H1 (cell line): ENCODE measurements around the gene UROC1. TPM values are rescaled to one million over a fixed set of nuclear protein-coding genes. Genes with fewer than 3 reads are reported as not detected.

ENCODE experiments used
- CHD2 ChIP-seq: IDR thresholded peaks from 2 replicates; pipeline ENCODE4 v1.6.1; 2012; ENCODE audit warnings: low read length, improper control_type of control experiment
- CREB1 ChIP-seq: IDR thresholded peaks from 2 replicates; pipeline ENCODE4 v1.6.1; 2012; ENCODE audit warnings: inconsistent platforms
- FOSL1 ChIP-seq: IDR thresholded peaks from 2 replicates; pipeline ENCODE4 v1.6.1; 2011; ENCODE audit warnings: mild to moderate bottlenecking, low read depth, low read length, moderate library complexity; ENCODE audit not compliant: insufficient read depth
- TBP ChIP-seq: IDR thresholded peaks from 2 replicates; pipeline ENCODE4 v1.6.1; 2011; ENCODE audit warnings: low read depth, low read length, improper control_type of control experiment
- YY1 ChIP-seq: IDR thresholded peaks from 2 replicates; pipeline ENCODE4 v1.6.1; 2011; ENCODE audit warnings: low read depth, mild to moderate bottlenecking, low read length
- polyA plus RNA-seq, 7 experiments: library from polyadenylated mRNA; depleted of rRNA in 3 of 7; stranded (reverse) in 5 of 7; unstranded in 2 of 7; fragments of >200 nt in 5 of 7; fragments of 200-250 nt in 2 of 7; gene quantifications; 1 replicate in 5 of 7; 2 replicates in 1 of 7; 4 replicates in 1 of 7; pipeline versions ENCODE4 v1.2.1 to v1.2.3, GENCODE V29; 2011 to 2013; ENCODE audit warnings: missing spikeins in 2 of 7, mixed read lengths in 2 of 7
- total RNA-seq: library from RNA; stranded (reverse); fragmentation: NEBNext Ultra II Directional; extraction: Animal tissue kit (Norgen Biotek cat#: 25700); gene quantifications from 2 replicates; pipeline ENCODE4 v1.2.1, GENCODE V29; 2021
- TF ChIP-seq, protein P1 (sequence below): fragments of 300-600 bp; sonication (generic); IDR thresholded peaks from 2 replicates; pipeline ENCODE4 v1.7.1; 2012; ENCODE audit warnings: low read length, moderate library complexity, mild to moderate bottlenecking, inconsistent platforms; ENCODE audit not compliant: insufficient replicate concordance
- TF ChIP-seq, protein P2 (sequence below): IDR thresholded peaks from 2 replicates; pipeline ENCODE4 v1.6.1; 2012; ENCODE audit warnings: low read length, inconsistent platforms

The UROC1 gene
- total and polyA plus RNA-seq, 2 of the 8 experiments (the other 6 are each of a cell fraction or from before 2014, with no cell fraction given), result 0.03 TPM; not detected in 1

GRCh38 chr3:126529585-126530170 lies 12.1 kb upstream of the UROC1 start (continued):
- TF ChIP-seq, protein P1, sequence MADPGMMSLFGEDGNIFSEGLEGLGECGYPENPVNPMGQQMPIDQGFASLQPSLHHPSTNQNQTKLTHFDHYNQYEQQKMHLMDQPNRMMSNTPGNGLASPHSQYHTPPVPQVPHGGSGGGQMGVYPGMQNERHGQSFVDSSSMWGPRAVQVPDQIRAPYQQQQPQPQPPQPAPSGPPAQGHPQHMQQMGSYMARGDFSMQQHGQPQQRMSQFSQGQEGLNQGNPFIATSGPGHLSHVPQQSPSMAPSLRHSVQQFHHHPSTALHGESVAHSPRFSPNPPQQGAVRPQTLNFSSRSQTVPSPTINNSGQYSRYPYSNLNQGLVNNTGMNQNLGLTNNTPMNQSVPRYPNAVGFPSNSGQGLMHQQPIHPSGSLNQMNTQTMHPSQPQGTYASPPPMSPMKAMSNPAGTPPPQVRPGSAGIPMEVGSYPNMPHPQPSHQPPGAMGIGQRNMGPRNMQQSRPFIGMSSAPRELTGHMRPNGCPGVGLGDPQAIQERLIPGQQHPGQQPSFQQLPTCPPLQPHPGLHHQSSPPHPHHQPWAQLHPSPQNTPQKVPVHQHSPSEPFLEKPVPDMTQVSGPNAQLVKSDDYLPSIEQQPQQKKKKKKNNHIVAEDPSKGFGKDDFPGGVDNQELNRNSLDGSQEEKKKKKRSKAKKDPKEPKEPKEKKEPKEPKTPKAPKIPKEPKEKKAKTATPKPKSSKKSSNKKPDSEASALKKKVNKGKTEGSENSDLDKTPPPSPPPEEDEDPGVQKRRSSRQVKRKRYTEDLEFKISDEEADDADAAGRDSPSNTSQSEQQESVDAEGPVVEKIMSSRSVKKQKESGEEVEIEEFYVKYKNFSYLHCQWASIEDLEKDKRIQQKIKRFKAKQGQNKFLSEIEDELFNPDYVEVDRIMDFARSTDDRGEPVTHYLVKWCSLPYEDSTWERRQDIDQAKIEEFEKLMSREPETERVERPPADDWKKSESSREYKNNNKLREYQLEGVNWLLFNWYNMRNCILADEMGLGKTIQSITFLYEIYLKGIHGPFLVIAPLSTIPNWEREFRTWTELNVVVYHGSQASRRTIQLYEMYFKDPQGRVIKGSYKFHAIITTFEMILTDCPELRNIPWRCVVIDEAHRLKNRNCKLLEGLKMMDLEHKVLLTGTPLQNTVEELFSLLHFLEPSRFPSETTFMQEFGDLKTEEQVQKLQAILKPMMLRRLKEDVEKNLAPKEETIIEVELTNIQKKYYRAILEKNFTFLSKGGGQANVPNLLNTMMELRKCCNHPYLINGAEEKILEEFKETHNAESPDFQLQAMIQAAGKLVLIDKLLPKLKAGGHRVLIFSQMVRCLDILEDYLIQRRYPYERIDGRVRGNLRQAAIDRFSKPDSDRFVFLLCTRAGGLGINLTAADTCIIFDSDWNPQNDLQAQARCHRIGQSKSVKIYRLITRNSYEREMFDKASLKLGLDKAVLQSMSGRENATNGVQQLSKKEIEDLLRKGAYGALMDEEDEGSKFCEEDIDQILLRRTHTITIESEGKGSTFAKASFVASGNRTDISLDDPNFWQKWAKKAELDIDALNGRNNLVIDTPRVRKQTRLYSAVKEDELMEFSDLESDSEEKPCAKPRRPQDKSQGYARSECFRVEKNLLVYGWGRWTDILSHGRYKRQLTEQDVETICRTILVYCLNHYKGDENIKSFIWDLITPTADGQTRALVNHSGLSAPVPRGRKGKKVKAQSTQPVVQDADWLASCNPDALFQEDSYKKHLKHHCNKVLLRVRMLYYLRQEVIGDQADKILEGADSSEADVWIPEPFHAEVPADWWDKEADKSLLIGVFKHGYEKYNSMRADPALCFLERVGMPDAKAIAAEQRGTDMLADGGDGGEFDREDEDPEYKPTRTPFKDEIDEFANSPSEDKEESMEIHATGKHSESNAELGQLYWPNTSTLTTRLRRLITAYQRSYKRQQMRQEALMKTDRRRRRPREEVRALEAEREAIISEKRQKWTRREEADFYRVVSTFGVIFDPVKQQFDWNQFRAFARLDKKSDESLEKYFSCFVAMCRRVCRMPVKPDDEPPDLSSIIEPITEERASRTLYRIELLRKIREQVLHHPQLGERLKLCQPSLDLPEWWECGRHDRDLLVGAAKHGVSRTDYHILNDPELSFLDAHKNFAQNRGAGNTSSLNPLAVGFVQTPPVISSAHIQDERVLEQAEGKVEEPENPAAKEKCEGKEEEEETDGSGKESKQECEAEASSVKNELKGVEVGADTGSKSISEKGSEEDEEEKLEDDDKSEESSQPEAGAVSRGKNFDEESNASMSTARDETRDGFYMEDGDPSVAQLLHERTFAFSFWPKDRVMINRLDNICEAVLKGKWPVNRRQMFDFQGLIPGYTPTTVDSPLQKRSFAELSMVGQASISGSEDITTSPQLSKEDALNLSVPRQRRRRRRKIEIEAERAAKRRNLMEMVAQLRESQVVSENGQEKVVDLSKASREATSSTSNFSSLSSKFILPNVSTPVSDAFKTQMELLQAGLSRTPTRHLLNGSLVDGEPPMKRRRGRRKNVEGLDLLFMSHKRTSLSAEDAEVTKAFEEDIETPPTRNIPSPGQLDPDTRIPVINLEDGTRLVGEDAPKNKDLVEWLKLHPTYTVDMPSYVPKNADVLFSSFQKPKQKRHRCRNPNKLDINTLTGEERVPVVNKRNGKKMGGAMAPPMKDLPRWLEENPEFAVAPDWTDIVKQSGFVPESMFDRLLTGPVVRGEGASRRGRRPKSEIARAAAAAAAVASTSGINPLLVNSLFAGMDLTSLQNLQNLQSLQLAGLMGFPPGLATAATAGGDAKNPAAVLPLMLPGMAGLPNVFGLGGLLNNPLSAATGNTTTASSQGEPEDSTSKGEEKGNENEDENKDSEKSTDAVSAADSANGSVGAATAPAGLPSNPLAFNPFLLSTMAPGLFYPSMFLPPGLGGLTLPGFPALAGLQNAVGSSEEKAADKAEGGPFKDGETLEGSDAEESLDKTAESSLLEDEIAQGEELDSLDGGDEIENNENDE, result no peak
- no peak for TF ChIP-seq TBP
- TF ChIP-seq CREB1, result no peak
- no peak for TF ChIP-seq FOSL1
- TF ChIP-seq, protein P2, sequence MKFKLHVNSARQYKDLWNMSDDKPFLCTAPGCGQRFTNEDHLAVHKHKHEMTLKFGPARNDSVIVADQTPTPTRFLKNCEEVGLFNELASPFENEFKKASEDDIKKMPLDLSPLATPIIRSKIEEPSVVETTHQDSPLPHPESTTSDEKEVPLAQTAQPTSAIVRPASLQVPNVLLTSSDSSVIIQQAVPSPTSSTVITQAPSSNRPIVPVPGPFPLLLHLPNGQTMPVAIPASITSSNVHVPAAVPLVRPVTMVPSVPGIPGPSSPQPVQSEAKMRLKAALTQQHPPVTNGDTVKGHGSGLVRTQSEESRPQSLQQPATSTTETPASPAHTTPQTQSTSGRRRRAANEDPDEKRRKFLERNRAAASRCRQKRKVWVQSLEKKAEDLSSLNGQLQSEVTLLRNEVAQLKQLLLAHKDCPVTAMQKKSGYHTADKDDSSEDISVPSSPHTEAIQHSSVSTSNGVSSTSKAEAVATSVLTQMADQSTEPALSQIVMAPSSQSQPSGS, result no peak
- TF ChIP-seq CHD2, result no peak
- no peak for TF ChIP-seq YY1
- TF ChIP-seq, all 59 proteins: peak for 0
